H1 (cell line): ENCODE measurements around the gene LCP1. TPM values are rescaled to one million over a fixed set of nuclear protein-coding genes. Genes with fewer than 3 reads are reported as not detected.

Experiments
- ASH2L ChIP-seq: fragments of 200-600, 300-600 bp; sonication (generic); IDR thresholded peaks from one replicate; pipeline ENCODE4 v1.7.1; 2017; ENCODE audit warnings: low read length
- BACH1 ChIP-seq: IDR thresholded peaks from 2 replicates; pipeline ENCODE4 v1.6.1; 2012; ENCODE audit warnings: low read length, improper control_type of control experiment
- SAP30 ChIP-seq: fragments of 300-600 bp; sonication (generic); IDR thresholded peaks from 2 replicates; pipeline ENCODE4 v1.7.1; 2012; ENCODE audit warnings: low read length, moderate library complexity, mild to moderate bottlenecking, inconsistent platforms; ENCODE audit not compliant: insufficient read depth, insufficient replicate concordance
- polyA plus RNA-seq, 7 experiments: library from polyadenylated mRNA; depleted of rRNA in 3 of 7; stranded (reverse) in 5 of 7; unstranded in 2 of 7; fragments of >200 nt in 5 of 7; fragments of 200-250 nt in 2 of 7; gene quantifications; 1 replicate in 5 of 7; 2 replicates in 1 of 7; 4 replicates in 1 of 7; pipeline versions ENCODE4 v1.2.1 to v1.2.3, GENCODE V29; 2011 to 2013; ENCODE audit warnings: missing spikeins in 2 of 7, mixed read lengths in 2 of 7
- total RNA-seq: library from RNA; stranded (reverse); fragmentation: NEBNext Ultra II Directional; extraction: Animal tissue kit (Norgen Biotek cat#: 25700); gene quantifications from 2 replicates; pipeline ENCODE4 v1.2.1, GENCODE V29; 2021
- TF ChIP-seq, protein P1 (sequence below): IDR thresholded peaks from 2 replicates; pipeline ENCODE4 v1.6.1; 2012; ENCODE audit warnings: inconsistent platforms

LCP1 gene
- total and polyA plus RNA-seq, 2 of the 8 experiments (the other 6 are each of a cell fraction or from before 2014, with no cell fraction given): 0.65 to 4.3 TPM

DNA sequence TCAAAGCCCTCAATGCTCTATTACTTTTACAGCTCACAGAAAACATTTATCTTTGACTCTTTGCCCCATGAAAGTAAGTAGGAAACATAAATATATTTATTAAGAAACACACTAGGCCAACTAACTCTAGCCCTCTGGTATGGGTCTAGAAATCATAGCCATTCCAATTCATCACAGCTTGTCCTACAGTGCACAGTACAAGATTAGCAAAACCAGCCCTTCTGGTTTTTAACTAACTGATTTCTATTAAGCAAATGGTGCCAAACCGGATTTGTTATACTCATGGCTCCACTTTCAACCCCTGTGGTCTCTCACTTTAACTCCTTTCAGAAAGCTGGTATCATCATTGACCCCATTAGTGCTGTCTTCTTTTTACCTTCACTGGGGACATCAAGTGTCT, 24.2 kb upstream of the LCP1 start (continued):
- TF ChIP-seq, protein P1, sequence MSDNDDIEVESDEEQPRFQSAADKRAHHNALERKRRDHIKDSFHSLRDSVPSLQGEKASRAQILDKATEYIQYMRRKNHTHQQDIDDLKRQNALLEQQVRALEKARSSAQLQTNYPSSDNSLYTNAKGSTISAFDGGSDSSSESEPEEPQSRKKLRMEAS: no peak
- TF ChIP-seq BACH1 (no peak), SAP30 (no peak), ASH2L (no peak)
